NCI-H146 treated with DMSO at 0.1 percent for 48 hours (cell line): ENCODE data around the gene ARHGEF26.

Experiments used
- DNase-seq: peaks from one replicate; lab custom pipeline; 2025; ENCODE audit not compliant: unreplicated experiment; lab: John Stamatoyannopoulos, UW

ARHGEF26 gene

DNA sequence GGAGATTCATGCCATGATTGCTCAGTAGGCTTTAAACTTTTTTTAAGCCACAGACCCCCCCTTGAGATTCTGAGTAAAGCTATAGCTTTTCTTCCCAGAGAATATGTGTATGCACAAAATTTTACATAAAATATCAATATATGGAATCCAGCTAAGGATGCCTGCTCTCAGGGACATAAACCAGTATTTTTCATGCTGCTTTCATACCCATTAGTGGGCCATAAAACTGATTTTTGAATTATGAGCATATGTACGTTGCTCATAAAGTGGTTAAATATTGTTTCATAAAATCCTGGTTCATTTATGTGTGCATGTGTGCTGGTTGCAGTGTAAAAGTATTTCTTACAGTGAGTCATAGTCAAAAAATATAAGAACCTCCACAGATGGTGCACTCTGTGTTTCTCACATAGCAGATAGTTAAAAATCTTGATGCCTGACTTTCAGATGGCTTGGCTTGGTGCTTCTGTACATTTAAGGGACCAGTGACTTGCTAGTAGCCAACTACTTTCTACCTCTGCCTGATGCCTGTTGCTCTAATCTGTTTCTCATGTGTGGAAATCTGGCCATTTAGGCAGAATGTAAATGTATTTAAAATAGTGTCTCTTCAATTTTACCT is 71.9 kb downstream of the ARHGEF26 start:
- no peak for DNase-seq

DNA sequence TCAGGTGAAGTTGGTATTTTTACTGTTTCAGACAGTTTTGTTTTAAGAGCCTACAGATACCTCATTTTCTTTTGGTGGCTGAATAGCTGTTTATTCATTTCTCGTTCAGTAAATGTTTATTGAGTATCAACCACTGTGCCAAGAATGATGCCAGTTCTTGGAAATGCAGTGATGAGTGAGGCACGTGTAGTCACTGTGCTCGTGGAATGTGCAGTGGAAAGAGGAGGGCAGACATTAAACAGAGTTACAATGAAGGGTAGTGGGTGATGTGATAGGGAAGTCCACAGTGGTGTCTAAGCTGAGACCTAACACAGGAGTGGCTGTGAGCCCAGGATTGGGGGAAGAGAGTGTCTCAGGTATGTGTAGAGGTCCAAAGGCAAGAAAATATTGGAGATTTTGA is 73.7 kb downstream of the ARHGEF26 start:
- DNase-seq, result no peak

DNA sequence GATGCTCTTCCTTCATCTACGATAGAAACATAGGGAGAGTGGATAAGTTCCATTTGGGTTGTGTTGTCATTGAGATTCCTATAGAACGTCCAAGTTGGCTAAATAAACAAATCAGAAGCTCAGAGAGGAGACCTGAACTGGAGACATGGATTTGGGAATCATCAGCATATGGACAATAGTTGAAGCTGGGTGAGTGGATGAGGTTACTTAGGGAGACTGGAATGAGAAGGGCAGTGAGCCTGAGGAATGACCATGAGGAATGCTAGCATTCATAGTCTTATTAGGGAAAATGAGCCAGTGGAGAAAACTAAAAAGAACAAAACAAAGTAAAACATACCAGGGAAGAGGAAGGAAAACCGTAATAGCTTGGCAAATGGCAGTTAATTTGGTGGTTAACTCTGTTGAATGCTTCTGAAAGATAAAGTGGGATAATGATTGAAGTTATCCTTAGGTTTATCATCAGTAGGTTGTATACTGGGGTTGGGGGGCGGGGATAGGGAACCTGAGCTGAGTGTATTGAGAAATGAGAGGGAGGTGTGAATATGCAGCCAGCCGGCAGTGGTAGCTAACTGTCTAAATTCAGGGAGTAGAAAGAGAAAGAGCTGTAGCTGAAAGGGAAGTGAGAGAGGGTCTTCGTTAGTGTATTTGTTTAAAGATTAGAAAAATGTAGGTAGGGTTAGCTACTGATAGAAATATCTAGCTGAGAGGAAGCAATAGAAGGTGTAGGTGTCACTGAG is 74.6 kb downstream of the ARHGEF26 start:
- no peak for DNase-seq

DNA sequence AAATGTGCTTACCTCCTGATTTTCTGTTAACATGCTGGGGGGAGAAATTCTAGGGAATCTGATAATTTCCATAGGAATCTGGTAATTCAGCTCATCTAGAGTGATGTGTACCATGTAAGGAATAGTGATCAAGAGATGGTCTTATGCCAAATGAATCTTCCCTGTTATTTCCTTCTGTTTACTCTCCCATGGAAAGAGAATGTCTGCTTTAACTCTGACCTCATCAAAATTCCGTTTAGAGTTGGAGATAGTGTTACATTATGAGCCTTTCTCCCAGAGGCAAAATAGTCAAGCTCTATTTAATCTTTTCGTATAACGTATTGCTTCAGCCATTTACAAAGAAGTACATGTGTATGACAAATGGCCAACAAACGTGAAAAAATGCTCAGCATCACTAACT is 76.6 kb downstream of the ARHGEF26 start:
- no peak for DNase-seq

DNA sequence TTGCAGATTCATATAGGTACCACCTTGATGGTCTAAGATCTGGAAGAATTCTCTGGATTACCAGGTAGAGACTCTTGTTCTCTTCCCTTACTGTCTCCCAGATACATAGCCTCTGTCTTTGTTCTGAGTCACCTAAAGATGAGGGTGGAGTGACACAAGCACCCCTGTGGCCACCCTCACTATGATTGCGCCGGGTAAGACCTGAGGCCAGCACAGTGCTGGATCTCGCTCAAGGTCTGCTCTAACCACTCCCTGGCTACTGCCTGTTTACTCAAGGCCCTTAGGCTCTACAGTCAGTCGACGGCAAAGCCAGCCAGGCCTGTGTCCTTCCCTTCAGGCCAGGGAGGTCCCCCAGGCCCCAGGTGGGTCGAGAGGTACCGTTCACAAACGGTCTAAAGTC is 88.3 kb downstream of the ARHGEF26 start:
- DNase-seq, result no peak

DNA sequence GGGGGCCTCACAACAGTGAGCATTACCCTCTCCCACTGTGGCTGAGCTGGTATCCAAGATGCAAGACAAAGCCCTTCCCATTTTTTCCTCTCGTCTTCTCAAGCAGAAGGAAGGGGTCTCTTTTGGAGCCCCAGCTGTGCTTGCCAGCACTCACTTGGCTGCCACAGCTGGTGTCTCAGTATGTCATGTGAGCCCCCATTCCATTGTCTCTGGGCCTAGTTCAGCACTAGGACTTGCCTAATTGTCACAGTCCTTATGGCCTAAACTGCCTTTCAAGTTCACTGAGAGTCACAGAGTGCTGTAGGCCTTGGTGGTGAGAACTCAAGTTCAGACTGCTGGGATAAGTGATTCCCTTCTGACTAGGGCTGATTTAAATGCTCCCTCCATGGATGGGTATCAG is 89.8 kb downstream of the ARHGEF26 start:
- no peak for DNase-seq

DNA sequence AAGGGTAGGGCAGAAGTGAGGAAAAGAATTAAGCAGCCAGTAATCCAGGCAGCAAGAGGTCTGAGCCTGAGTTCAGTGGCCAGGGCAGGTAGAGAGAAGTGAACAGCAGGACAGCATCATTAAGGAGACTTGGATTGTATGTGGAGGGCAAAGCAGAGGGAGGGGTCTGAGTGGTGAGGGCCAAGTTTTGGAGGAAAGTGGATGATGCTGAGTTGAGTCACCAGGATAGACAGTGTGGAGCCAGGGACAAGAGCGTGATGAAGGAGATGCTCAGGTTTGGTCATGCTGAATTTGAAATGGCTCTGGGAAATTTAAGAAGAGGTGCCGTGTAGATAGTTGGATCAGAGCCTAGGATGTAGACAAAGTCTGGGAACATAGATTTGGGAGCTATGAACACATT is 93.1 kb downstream of the ARHGEF26 start:
- DNase-seq, result no peak

DNA sequence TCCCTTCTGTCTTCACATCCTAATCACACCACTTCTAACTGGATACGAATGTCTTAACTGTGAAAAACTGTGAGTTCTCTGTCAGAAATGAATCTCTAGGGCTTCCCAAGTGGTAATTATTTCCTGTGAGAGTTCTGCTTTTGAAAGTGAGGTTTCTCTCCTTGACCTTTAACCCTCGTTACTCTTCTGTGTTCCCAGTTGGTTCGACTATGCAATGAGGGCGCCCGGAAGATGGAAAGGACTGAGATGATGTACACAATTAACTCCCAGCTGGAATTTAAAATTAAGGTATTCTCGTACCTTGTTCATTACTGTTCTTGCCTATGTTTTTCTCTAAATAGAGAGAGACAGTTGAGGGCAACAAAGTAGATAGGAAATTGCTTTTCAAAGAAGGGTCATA is 96.5 kb downstream of the ARHGEF26 start:
- DNase-seq, result no peak

DNA sequence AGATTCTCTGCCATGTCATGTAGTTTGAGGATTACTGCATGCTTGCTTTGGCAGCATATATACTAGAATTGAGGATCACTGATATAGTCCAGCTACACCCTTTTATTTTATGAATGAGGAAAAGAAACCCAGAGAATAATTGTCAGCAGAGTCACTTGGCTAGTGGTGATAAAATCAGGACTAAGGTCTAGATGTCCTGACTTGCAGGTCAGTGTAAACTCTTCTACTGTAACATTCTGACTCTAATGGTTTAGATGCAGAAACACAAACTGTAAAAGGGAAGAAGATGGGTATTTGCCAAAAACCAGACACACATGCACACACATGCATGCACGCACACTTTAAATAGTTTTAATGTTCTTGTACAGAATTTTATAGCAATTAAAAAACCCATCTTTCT is 97.5 kb downstream of the ARHGEF26 start:
- no peak for DNase-seq

DNA sequence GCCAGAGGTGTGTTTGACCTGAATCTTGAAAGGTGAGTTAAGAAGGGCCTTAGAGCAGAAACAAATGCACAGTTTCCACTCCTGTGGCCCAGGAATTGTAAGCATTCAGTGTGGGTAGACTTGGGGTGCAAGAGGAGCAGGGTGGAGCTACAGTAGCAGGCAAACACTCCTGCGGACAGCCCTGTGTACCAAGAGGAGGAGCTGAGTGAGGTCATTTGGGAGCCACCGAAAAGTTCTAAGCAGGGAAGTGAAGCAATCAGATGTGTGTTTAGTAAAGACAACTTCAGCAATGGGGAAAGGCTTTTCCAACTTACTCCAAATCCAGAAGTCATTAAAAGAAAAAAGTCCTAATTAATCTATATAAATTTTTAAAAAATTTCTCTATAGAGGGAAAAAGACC is 99.3 kb downstream of the ARHGEF26 start:
- DNase-seq, result no peak

DNA sequence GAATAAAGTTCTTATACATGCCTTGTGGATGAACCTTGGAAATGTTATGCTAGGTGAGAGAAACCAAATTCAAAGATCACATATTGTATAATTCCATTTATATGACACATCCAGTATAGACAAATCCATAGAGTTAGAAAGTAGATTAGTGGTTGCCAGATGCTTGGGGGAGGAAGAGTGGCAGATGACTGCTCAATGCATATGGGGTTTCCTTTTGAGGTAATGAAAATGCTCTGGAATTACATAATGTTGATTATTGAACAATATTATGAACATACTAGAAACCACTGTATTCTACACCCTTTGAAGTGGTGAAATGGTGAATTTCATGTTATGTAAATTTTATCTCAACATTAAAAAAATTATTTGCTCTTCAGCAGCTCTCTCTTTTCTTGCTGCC is 102.3 kb downstream of the ARHGEF26 start:
- DNase-seq, result no peak

DNA sequence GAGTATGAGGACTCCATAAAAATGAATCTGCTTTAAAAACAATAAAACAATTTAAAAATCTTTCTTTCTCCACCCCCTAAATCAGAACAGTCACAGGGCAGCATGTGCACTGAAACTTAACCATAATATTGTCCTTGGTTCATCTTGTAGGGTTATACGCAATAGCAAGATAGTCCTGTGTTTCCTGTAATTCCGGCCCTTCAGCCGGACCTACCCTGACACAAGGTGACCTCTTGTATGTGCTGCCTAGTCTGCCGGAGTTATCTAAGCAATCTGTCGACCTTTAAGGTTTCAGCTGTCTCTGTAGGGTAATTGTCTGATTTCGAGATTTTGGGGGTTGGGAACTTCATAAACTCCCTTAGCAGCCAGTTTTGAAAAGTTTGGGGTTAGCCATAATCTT is 103.2 kb downstream of the ARHGEF26 start:
- no peak for DNase-seq

DNA sequence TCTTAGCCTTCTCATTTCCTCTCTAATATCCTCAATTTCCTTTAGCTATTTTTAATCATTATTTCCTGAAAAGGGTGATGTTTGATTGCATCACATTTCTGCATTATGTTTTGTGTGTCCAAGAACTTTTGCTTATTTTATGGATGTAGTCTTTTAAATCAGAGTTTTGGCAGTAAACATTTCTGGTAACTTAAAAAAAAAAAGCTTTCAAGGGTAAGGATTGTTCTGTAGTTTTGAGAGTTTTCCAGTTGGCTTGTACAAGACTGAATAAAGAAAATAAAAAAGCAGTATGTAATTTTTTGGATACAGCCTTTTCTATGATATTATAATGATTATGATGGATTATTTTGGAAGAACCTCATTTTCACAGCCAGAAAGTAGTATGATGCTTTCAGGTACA is 103.7 kb downstream of the ARHGEF26 start:
- no peak for DNase-seq

DNA sequence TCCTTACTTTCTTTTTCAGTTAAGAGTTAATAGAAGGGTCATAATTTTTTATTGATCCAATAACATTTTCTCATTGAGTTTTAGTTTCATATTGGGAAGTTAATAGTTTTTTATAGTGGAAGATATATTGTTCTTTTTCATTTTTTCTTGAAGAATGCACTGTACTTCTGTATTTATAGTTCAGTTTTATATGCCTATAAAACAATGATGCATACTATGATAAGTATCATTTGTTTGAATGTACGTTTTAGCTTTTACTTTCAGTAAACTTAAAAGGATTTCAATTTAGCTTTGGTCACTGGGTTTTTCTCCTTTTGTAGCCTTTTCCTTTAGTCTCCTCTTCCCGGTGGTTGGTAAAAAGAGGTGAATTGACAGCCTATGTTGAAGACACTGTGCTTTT is 104.3 kb downstream of the ARHGEF26 start:
- DNase-seq, result no peak

DNA sequence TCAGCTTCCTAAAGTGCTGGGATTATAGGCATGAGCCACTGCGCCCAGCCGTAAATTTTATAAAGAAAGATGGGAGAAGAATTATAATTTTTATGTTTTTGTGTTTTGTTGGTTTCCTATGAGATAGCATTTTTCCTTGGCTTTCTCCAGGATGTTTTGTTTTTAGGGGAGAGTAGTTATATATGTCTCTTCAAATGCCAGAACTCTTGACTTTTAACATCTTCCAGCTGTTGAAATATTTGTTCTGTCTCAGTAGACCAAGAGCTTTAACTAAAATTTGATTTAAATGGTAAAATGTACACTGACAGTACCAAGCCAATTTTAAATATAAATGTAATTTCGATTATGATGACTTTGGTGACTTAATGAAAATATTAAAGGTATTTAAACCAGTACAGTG is 106.3 kb downstream of the ARHGEF26 start:
- no peak for DNase-seq

DNA sequence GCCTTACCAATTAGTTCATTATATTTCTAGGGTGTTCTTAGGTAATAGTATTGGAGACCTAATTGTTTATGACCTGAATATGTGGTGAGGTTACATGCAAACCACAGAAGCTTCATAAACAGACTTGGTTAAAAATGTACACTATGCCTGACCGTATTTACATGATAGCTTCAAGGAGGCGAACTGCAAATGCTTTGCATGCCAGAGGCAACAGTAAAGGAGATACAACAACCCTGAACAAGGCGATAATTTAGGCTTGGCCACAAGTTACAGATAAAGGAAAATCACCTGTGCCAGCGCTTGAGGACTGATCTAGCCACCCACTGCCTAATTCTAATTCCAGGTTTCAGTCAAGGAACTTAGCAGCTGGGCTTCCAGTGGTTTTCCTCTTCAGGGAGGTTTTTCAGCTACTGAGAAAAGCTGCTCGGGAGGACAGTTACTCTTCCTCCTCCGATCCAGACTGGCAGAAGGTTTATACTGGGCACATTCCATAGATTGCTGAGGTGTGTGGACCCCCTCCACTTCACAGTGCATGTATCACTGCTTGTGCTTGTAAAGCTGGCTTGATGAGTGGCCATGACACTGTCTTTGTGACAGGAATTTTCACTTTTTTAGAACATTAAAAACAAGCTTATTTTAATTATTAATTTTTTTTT is 107.5 kb downstream of the ARHGEF26 start:
- no peak for DNase-seq

DNA sequence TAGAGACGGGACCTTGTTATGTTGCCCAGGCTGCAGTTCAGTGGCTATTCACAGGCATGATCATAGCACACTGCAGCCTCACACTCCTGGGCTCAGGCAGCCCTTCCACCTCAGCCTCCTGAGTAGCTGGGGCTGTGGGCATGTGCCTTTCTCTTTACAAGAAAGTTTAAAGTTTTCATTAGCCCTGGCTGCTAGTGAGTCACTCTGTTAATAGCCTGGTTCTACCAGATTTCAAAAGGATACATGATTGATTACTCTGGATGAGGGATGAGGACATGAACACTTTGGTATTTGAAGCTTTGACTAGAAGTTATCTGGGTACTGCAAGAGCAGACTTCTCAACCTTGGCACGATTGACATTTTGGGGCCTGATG is 108.0 kb downstream of the ARHGEF26 start:
- DNase-seq, result no peak

DNA sequence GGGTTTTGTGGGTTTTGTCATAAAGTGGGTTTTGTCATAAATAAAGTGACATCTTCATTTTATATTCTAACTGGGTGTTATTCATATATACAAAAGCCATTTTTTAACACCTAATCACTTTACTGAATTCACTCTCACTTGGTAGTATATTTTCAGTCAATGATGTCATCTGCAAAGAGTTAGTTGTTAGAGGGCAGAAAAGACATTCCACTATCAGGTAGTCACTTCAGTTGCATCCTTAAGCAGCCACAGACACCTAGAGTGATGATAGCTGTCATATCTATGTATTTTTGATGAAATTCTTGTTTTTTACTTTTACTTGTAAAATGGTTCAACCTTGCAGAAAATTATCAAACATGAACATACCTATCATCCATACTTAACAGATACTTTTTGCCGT is 114.1 kb downstream of the ARHGEF26 start:
- DNase-seq, result no peak

DNA sequence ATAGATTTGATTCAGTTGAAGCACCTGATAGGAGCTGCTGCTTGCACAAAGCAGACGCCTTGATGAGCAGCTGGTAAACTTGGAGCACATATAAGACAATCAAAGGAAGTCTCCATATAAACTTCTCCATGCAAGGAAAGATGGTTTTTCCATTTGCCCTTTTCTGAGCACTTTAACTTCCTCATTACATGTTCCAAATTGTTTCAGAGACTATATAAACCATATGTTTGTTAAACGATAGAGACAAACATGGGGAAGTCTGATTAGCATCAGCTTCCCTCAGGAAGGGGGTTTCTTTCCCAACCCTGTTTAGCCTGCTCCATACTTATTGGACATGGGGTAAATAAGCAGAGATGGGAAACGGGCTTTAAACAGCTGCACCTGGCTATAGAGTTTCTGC is 115.1 kb downstream of the ARHGEF26 start:
- DNase-seq, result no peak

DNA sequence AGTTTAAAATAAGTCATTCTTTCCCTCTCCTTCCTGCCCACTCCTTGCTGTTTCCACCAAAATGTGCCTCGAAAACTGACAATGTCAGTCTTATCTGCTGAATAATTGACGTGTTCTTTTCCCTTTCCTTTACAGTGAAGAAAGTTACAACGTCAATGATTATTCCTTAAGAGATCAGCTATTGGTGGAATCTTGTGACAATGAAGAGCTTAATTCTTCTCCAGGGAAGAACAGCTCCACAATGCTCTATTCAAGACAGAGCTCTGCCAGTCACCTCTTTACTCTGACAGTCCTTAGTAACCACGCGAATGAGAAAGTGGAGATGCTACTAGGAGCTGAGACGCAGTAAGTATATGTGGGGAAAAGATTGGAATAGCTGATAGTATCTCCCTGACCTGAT is 119.0 kb downstream of the ARHGEF26 start:
- no peak for DNase-seq

DNA sequence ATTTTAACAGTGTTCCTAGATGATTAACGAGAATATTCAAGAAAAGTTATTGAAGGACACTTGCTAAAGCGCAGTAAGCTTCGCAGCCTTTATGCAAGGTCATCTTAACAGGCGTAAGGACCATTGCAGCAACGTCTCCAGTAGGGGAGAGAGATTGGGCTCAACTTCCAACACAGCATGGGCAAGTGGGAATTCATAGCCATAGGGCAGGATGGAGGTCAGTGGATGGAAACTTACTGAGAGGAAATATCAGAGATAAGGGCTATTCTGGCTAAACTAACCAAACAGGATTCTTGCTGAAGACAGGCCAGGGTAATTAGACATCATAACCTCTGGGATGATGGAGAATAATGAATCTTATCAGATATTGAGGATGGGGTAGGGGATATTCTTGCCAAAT is 120.3 kb downstream of the ARHGEF26 start:
- DNase-seq, result no peak

DNA sequence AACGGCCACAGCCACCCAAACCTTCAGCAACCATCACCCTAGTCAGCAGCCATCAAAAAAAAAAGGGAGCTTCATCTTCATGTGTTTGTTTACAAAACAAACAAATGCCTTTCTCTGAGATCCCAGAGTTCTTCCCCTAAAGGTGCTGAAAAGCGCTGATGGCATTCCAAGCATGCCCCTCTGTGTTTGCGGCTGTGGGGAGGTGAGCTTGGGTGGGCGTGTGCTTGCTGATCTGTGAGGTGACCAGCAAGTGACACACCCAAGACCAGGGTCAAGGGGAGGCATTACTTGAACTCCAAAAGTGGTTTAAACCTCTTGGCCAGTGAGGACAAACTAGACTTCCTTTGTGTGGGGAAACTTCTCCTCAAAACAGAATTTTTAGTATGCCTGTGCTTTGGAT is 121.6 kb downstream of the ARHGEF26 start:
- no peak for DNase-seq

DNA sequence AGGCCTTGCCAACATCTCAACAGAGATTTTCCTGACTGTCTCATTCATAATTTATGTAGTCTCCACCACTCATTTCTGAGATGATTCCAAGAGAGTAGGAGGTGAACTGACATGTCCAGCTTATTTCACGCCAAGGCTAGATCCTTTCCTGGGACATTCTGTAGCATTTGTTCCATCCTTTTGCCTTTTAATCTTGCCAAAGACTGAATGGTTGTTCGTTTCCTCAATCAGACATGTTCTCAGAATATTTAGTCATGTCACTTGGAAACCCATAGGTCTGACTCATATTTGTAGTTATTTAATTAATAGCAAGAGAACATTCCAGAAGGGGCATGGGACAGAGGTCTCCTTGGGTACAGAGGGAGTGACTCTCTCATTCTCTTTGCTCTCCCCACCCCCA is 122.2 kb downstream of the ARHGEF26 start:
- no peak for DNase-seq
